WI38 (cell line): ENCODE measurements around the gene NRIP2.
"Not testable (repeated sequence)": the region's sequence is repeated elsewhere in the genome, so short reads cannot be mapped to it uniquely, and the experiment has no call there.

ENCODE experiments used
- H3K4me3 ChIP-seq: 2 replicates; pipeline ENCODE4 v1.5.1; 2011; ENCODE audit warnings: low read depth, mild to moderate bottlenecking, control low read depth, low read length
- TF ChIP-seq, protein P1 (sequence below): IDR thresholded peaks from 2 replicates; pipeline ENCODE4 v1.5.1; 2012; ENCODE audit warnings: low read depth, mild to moderate bottlenecking, control low read depth, low read length

Gene NRIP2

DNA sequence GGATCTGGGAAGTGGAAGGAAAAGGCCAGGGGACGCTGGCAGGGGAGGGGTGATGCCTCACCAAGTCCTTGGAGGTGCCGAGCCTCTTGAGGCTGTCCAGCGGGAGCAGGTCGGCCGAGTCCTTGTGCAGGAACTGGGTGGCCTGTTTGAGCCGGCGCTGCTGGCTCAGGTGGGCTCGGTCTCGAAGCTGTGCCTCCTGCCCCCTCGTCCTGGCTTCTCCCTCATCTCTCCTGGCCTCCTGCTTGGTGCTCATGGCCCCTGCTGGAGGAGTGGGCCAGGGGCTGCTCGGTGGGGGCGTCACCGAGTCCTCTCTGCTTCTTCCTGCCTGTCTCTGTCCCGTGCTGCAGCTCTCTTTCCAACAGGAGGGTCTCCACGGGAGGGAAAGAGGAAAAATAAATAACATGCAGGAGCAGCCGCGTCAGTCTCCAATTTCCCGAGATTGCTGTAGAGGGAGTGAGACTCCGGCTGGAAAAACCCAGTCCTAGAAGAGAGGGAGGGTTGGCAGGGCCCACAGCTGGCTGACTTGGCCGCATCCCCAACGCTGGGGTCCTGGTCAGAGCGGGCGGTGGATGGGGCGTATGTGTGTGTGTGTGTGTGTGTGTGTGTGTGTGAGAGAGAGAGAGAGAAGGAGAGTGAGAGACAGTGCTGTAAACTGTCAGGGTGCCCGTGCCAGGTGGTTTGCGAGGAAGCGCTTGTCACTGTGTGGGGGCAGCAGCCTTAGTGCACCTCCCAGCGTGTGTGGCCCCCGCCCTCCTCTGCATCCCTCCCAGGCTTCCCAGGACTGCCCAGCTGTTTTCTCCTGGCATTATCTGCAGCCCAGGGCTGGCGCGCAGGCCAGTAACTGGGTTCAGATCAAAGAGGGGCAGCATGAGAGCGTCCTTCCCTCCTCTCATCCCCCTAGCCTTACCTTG lies at the start of gene NRIP2:
TSS of gene NRIP2 (minus strand) at position 455 of the 911 bp plus-strand sequence. CDS start at position 403, 52 bp downstream.
- H3K4me3 ChIP-seq: no peak within 1 kb of the TSS
- TF ChIP-seq, protein P1, sequence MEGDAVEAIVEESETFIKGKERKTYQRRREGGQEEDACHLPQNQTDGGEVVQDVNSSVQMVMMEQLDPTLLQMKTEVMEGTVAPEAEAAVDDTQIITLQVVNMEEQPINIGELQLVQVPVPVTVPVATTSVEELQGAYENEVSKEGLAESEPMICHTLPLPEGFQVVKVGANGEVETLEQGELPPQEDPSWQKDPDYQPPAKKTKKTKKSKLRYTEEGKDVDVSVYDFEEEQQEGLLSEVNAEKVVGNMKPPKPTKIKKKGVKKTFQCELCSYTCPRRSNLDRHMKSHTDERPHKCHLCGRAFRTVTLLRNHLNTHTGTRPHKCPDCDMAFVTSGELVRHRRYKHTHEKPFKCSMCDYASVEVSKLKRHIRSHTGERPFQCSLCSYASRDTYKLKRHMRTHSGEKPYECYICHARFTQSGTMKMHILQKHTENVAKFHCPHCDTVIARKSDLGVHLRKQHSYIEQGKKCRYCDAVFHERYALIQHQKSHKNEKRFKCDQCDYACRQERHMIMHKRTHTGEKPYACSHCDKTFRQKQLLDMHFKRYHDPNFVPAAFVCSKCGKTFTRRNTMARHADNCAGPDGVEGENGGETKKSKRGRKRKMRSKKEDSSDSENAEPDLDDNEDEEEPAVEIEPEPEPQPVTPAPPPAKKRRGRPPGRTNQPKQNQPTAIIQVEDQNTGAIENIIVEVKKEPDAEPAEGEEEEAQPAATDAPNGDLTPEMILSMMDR: no peak

- TF ChIP-seq, protein P1: no peak
- no peak overlapping the region for H3K4me3 ChIP-seq
Observed at GRCh38 chr12:2879853-2880252, 45.0 kb upstream of the NRIP2 start.

- TF ChIP-seq, protein P1: no peak
- peak overlapping the region; percentile 87 for H3K4me3 ChIP-seq
Observed at GRCh38 chr12:2877953-2878732, 43.3 kb upstream of the NRIP2 start.

- TF ChIP-seq, protein P1: no peak
- peak within 1 kb of the TSS; percentile 87 for H3K4me3 ChIP-seq
Observed at GRCh38 chr12:2877047-2877952, 42.5 kb upstream of the NRIP2 start, which contains the start of the genes FOXM1 and RHNO1. TSS of gene FOXM1 (minus strand) at chr12:2877174. CDS start at chr12:2874478, 2,696 bp downstream. TSS of gene RHNO1 (plus strand) at chr12:2877223. CDS start at chr12:2885367, 8,144 bp downstream.

DNA sequence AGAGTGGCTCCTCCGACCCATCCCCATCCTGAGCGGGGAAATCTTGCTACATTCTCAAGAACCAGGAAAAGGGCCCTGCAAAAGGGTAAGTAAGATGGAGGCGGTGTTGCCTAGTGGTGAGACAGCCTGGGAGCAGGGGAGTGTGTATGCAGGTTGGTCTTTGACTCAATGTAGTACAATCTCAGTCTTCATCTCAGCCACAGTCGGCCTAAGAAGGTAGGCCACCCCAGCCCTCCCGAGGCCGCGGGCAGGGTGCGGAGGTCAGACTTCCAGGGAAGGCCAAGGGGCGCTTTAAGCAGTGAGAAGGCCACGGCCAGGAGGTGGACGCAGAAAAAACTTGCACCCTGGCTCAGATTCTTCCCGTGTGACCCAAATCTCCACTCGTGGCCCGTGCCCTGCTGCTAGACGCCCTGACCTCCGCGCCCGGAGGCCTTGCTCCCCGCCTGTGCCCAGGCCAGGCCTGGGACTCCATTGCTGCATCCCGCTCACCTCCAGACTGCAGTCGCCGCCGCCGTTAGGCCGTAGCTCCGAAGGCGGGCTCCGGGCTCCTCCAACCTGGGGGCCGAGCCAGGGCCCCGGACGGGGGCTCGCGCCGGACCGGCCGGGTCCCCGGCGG lies 41.7 kb upstream of the NRIP2 start:
- peak overlapping the region; percentile 87 for H3K4me3 ChIP-seq
- TF ChIP-seq, protein P1: no peak

- H3K4me3 ChIP-seq: not testable (repeated sequence)
Observed at GRCh38 chr12:2868986-2869632, 34.3 kb upstream of the NRIP2 start.
